OCI-LY1 (cell line): Measurements from ENCODE around the gene AFF2.

Source experiments
- H2AFZ ChIP-seq: fragments of 200-600 bp; sonication (generic), shearing (Covaris generic); 2 replicates; pipeline ENCODE4 v1.6.0; 2014; ENCODE audit warnings: antibody characterized with exemption, mild to moderate bottlenecking, low read length
- H3F3A ChIP-seq: fragments of 200-600 bp; sonication (generic), shearing (Covaris generic); 2 replicates; pipeline ENCODE4 v1.6.0; 2014; ENCODE audit warnings: mild to moderate bottlenecking, antibody characterized with exemption, low read length, moderate library complexity; ENCODE audit not compliant: insufficient read depth
- H3K27ac ChIP-seq: fragments of 200-600 bp; sonication (generic); 2 replicates; pipeline ENCODE4 v1.5.1; 2014; ENCODE audit warnings: low read length, mixed run types, mild to moderate bottlenecking, low read depth; ENCODE audit not compliant: poor library complexity, severe bottlenecking
- H3K27me3 ChIP-seq: fragments of 200-600 bp; sonication (generic); 2 replicates; pipeline ENCODE4 v1.6.0; 2014; ENCODE audit warnings: antibody characterized with exemption, mild to moderate bottlenecking, low read length, moderate library complexity; ENCODE audit not compliant: insufficient read depth
- H3K36me3 ChIP-seq: fragments of 200-600 bp; sonication (generic); 2 replicates; pipeline ENCODE4 v1.6.1; 2014; ENCODE audit warnings: mild to moderate bottlenecking, antibody characterized with exemption, low read length, moderate library complexity, mixed read lengths; ENCODE audit not compliant: insufficient read depth
- H3K4me1 ChIP-seq: fragments of 200-600 bp; sonication (generic); 2 replicates; pipeline ENCODE4 v1.5.1; 2014; ENCODE audit warnings: mild to moderate bottlenecking, low read length, moderate library complexity; ENCODE audit not compliant: insufficient read depth, severe bottlenecking
- H3K4me2 ChIP-seq: fragments of 200-600 bp; sonication (generic), shearing (Covaris generic); 2 replicates; pipeline ENCODE4 v1.6.1; 2014; ENCODE audit warnings: low read length
- H3K4me3 ChIP-seq: fragments of 200-600 bp; sonication (generic); 2 replicates; pipeline ENCODE4 v1.5.1; 2014; ENCODE audit warnings: low read length, low read depth, mild to moderate bottlenecking, mixed read lengths; ENCODE audit not compliant: poor library complexity, severe bottlenecking
- H3K79me2 ChIP-seq: fragments of 200-600 bp; shearing (Covaris generic); 2 replicates; pipeline ENCODE4 v1.6.1; 2016; ENCODE audit warnings: mixed run types, low read length, mixed read lengths; ENCODE audit not compliant: insufficient read depth
- H3K9ac ChIP-seq: fragments of 200-600 bp; sonication (generic), shearing (Covaris generic); 2 replicates; pipeline ENCODE4 v1.6.1; 2014; ENCODE audit warnings: mild to moderate bottlenecking, low read length, mixed read lengths
- H3K9me2 ChIP-seq: fragments of 200-600 bp; sonication (generic), shearing (Covaris generic); 2 replicates; pipeline ENCODE4 v1.6.1; 2014; ENCODE audit warnings: low read depth, mild to moderate bottlenecking, low read length, mixed read lengths
- H3K9me3 ChIP-seq: fragments of 200-600 bp; shearing (Covaris generic); 2 replicates; pipeline ENCODE4 v1.6.1; 2014; ENCODE audit warnings: low read length, mixed read lengths
- H4K20me1 ChIP-seq: fragments of 200-600 bp; sonication (generic), shearing (Covaris generic); 2 replicates; pipeline ENCODE4 v1.6.0; 2016; ENCODE audit warnings: mild to moderate bottlenecking, low read length; ENCODE audit not compliant: insufficient read depth
- EZH2 ChIP-seq: fragments of 200-600 bp; sonication (generic), shearing (Covaris generic); IDR thresholded peaks from 2 replicates; pipeline ENCODE4 v1.8.0; 2017; ENCODE audit warnings: borderline replicate concordance, mixed run types, mild to moderate bottlenecking, antibody characterized with exemption, low read length, moderate library complexity, mixed read lengths
- TF ChIP-seq, protein P1 (sequence below): fragments of 200-600 bp; sonication (generic), shearing (Covaris generic); IDR thresholded peaks from 2 replicates; pipeline ENCODE4 v1.5.1; 2017; ENCODE audit warnings: mild to moderate bottlenecking, antibody characterized with exemption, low read length, moderate library complexity, mixed read lengths

The AFF2 gene

DNA sequence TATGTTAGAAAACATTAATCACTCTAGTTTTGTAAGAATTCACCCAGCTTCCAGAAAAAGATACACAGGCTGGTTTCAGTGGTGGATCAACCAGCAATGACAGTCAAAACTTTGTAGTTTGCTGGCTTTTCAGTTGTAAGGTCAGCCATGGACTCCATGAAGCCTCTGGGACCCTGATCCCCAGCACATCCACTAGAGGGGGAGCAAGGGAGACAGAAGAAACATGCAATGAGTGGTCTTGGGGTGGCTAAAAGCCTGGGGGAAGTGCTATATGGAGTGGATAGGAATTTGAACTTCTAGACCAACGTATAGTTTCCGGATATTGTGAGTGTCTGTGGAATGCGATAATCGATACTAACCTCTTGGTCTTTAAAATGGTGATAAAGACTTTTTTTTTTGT is 72.7 kb downstream of the AFF2 start:
- no peak overlapping the region for H3K4me2 ChIP-seq
- H3K79me2 ChIP-seq = peaks cover 42% of the 10 kb centered on the region

DNA sequence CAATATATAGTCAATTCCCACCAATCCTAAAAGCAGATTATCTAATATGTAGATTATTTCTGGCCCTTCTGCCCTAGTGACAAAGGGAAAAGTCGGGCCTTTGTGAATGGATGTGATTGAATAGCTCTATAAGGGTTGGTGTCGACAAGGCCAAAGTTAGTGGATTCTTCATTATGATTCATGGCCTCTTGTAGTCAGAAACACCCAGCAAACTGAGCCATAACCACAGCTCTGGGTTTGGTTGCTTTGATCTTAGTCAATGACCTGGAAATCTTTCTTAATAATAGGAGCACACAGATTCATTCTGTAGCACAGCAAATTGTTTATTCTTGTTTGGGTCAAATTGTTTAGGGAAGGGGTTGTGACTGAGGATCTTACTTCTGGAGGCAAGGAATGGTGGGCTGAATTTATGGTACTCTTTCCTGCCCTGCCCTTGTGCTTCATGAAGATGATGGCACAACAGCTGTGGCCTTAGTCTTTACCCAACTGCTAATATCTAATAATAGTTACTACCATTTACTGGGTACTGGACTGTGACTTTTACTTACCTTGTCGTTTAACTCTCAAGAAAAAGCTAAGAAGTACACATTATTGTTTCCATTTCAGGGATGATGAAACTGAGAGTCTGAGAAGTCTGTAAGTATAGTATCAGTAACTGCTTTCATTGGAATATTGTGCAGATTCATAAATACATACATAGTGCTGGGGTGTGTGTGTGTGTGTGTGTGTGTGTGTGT is 74.0 kb downstream of the AFF2 start:
- peak overlapping the region; percentile 71 for H3K27ac ChIP-seq
- TF ChIP-seq, protein P1, sequence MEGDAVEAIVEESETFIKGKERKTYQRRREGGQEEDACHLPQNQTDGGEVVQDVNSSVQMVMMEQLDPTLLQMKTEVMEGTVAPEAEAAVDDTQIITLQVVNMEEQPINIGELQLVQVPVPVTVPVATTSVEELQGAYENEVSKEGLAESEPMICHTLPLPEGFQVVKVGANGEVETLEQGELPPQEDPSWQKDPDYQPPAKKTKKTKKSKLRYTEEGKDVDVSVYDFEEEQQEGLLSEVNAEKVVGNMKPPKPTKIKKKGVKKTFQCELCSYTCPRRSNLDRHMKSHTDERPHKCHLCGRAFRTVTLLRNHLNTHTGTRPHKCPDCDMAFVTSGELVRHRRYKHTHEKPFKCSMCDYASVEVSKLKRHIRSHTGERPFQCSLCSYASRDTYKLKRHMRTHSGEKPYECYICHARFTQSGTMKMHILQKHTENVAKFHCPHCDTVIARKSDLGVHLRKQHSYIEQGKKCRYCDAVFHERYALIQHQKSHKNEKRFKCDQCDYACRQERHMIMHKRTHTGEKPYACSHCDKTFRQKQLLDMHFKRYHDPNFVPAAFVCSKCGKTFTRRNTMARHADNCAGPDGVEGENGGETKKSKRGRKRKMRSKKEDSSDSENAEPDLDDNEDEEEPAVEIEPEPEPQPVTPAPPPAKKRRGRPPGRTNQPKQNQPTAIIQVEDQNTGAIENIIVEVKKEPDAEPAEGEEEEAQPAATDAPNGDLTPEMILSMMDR = no peak
- no peak for TF ChIP-seq EZH2
- H3K4me3 ChIP-seq = no peak overlapping the region
- no peaks in the 10 kb centered on the region for H3K9me2 ChIP-seq
- no peaks in the 10 kb centered on the region for H3F3A ChIP-seq
- peaks cover 73% of the 10 kb centered on the region for H3K4me1 ChIP-seq
- no peaks in the 10 kb centered on the region for H3K27me3 ChIP-seq
- no peak overlapping the region for H2AFZ ChIP-seq
- no peaks in the 10 kb centered on the region for H4K20me1 ChIP-seq
- no peak overlapping the region for H3K9ac ChIP-seq
- H3K79me2 ChIP-seq = peaks cover 54% of the 10 kb centered on the region
- no peaks in the 10 kb centered on the region for H3K36me3 ChIP-seq
- H3K9me3 ChIP-seq = no peaks in the 10 kb centered on the region
- H3K4me2 ChIP-seq = peak overlapping the region; percentile 24

More for the DNA sequence above, 72.7 kb downstream of the AFF2 start:
- Histone ChIP-seq H3K27me3 (no peaks in the 10 kb centered on the region), H3K4me1 (peaks cover 60% of the 10 kb centered on the region), H3F3A (no peaks in the 10 kb centered on the region), H3K4me3 (no peak overlapping the region), H3K9me3 (no peaks in the 10 kb centered on the region), H2AFZ (no peak overlapping the region), H4K20me1 (no peaks in the 10 kb centered on the region), H3K36me3 (no peaks in the 10 kb centered on the region), H3K9me2 (no peaks in the 10 kb centered on the region), H3K27ac (peak overlapping the region; percentile 71), H3K9ac (no peak overlapping the region)
- TF ChIP-seq EZH2 = no peak
- TF ChIP-seq, protein P1 = no peak

DNA sequence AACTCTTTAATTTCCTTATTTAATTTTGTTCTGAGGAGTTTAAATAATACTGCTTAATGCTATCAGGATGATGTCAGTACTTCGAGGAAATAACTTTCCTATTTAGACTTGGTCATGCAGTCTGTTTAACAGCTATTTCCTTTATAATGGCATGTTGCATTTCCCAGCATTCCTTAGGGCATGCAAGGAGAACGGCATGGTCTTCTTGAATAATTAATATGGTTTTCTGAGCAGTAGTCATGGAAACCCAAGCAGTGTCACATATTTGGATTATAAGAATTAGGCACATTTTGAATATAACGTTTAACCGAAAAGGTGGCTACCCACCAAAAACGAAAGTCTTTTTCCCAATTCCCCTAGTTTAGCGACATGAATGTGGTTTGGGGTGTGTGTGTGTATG is 76.0 kb downstream of the AFF2 start:
- no peak overlapping the region for H3K9ac ChIP-seq
- no peaks in the 10 kb centered on the region for H3K9me2 ChIP-seq
- no peaks in the 10 kb centered on the region for H4K20me1 ChIP-seq
- peak overlapping the region; percentile 50 for H3K4me2 ChIP-seq
- H3K9me3 ChIP-seq = no peaks in the 10 kb centered on the region
- no peaks in the 10 kb centered on the region for H3F3A ChIP-seq
- H3K27me3 ChIP-seq = no peaks in the 10 kb centered on the region
- no peak overlapping the region for H2AFZ ChIP-seq
- H3K4me3 ChIP-seq = peak overlapping the region; percentile 37
- no peaks in the 10 kb centered on the region for H3K36me3 ChIP-seq
- H3K4me1 ChIP-seq = peaks cover 76% of the 10 kb centered on the region
- H3K79me2 ChIP-seq = peaks cover 50% of the 10 kb centered on the region
- H3K27ac ChIP-seq = peak overlapping the region; percentile 6
- TF ChIP-seq, protein P1 = no peak
- TF ChIP-seq EZH2 = no peak
